ENCODE measurements around the gene HDGFL3.

GRCh38 chr15:83102346-83102745 is 105.3 kb downstream of the HDGFL3 start:
- no peak for TF ChIP-seq CTCF (IDR thresholded peaks at IDR 0.05)
- no peak for TF ChIP-seq POLR2A (IDR thresholded peaks at IDR 0.05)

Data from esophagus squamous epithelium (tissue), 4 donors.